CD4-positive, alpha-beta T cell treated with Interleukin-21 for 1 hour (primary cell): Measurements from ENCODE around the gene SMC4.
A peak's percentile ranks its signal among the peaks of the same experiment; 100 is the strongest.
"Not testable (repeated sequence)": the region's sequence is repeated elsewhere in the genome, so short reads cannot be mapped to it uniquely, and the experiment has no call there.

Source experiments
- DNase-seq: peaks from one replicate; pipeline ENCODE4 v3.0.0-alpha.2; 2020

Gene SMC4

DNA sequence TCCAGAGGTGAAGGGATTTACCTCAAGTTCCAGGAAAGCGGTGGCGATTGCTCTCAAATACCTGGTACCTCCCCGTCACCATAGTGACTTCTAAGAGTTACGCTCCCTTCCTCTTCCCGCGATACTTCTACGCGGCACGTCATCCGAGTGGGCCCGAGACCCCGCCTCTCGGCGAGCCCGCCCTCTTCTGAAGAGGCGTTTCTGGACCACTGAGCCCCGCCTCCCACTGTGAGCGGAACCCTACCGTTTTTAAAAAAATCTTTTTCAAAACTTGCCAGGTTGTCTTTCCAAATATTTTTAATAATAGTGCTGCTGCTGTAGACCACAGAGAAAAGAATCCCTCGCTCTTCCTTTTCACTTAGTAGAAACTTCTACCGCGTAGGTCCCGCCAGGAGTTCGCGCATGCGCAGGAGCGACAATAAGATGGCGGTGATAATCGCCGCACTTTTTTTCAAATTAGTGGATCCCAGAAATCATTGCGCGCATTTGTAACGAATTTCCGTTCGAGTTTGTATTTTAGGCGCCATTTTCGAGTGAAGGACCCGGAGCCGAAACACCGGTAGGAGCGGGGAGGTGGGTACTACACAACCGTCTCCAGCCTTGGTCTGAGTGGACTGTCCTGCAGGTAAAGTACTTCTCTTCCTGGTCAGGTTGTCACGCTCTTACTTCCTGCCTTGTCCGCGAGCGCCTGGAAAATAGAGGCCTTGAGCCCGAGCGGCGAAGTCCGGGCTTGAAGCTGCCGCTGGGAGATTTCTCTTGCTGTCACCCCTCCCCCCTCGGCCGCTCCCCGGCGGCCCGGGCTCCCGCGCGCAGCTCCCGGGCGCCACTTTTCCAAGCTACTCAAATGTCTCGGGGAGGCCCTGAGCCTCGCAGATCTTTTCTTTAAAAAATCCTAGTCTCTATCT is at the start of gene SMC4, which contains the start of gene IFT80:
TSS of gene SMC4 (plus strand) at position 526 of the 905 bp plus-strand sequence. CDS start 1,177 bp downstream, outside the sequence.
TSS of gene IFT80 (minus strand) at position 101 of the 905 bp plus-strand sequence. CDS start 14,625 bp downstream, outside the sequence.
- peak; percentile 97 for DNase-seq

- DNase-seq = no peak
Measured at GRCh38 chr3:160355826-160356225, 43.6 kb upstream of the SMC4 start.

DNA sequence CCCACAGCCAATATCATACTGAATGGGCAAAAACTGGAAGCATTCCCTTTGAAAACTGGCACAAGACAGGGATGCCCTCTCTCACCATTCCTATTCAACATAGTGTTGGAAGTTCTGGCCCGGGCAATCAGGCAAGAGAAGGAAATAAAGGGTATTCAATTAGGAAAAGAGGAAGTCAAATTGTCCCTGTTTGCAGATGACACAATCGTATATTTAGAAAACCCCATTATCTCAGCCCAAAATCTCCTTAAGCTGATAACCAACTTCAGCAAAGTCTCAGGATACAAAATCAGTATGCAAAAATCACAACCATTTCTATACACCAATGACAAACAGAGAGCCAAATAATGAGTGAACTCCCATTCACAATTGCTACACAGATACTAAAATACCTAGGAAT is 36.6 kb upstream of the SMC4 start:
- DNase-seq = not testable (repeated sequence)

GRCh38 chr3:160365869-160366522 is 33.5 kb upstream of the SMC4 start:
- DNase-seq = no peak

DNA sequence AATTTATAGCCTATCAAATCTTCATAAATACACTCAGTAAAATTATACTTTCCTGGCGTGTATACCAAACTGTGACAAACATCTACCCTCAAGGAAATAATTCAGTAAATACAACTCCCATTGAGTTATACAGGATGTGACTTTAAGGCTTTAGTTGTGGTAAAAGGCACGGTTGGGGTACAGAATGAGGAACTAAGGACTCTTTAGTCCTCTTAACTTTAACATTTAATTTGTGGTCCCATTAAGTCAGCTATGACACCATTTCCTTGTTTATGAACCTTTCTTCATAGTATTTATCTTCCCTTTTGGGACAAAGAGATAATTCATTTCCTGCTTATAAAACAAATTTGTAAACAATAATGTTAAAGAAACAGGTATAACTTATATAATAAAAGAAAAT is 30.6 kb upstream of the SMC4 start:
- DNase-seq = peak; percentile 7

DNA sequence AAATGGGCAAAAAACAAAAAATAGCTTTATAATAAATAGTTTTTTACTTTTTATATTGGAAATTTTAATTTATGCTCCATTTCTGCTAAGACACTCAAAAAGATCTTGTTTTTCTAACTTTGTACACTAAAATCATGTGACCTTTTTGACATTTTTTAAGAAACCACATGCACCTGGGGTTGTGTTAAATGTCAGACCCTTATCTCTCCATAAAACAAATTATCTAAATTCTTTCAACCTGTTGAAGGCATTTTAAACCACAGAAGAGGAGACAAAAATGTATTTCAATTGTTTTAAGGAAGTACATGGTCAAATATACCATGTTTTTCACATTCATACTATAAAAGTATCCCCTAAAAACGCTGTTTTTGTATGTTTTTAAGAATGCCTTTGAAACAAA is 29.7 kb upstream of the SMC4 start:
- no peak for DNase-seq

- DNase-seq = no peak
Measured at GRCh38 chr3:160370987-160371857, 28.2 kb upstream of the SMC4 start.

DNA sequence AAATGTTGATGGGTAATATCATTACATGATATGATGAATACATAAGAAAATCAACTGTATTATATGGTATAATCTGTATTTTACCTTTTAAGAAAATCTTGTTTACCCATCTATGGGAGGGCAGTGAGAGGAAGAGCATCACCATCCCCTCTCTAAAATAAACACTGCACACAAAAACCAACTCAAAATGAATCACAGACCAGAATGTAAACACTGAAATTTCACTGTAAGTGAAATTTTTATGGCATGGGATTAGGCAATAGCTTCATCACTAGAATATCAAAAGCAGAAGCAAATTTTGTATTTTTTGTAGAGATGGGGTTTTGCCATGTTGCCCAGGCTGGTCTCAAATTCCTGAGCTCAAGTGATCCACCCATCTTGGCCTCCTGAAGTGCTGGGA is 26.7 kb upstream of the SMC4 start:
- no peak for DNase-seq

- no peak for DNase-seq
Measured at GRCh38 chr3:160373655-160374054, 25.8 kb upstream of the SMC4 start.

GRCh38 chr3:160374472-160374871 is 25.0 kb upstream of the SMC4 start:
- no peak for DNase-seq

DNA sequence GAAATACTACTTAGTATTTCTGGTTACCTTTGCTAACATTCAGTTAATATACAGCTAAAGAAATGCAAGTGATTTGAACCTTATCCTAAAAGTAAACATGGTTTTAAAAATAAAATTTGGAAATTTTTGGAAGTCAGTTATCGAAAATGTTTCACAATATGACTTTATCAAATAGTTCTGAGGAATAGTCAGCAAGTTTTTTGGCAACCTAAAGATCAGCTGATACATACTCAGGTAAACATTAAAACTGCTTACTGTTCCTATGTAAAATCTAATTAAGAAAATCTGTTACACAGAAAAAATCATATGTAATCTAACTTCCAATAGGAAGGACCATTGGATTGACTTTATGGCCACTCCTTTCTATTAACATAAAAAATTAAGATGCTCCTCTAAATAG is 24.5 kb upstream of the SMC4 start:
- DNase-seq = no peak

GRCh38 chr3:160376681-160377080 is 22.8 kb upstream of the SMC4 start:
- DNase-seq = no peak

DNA sequence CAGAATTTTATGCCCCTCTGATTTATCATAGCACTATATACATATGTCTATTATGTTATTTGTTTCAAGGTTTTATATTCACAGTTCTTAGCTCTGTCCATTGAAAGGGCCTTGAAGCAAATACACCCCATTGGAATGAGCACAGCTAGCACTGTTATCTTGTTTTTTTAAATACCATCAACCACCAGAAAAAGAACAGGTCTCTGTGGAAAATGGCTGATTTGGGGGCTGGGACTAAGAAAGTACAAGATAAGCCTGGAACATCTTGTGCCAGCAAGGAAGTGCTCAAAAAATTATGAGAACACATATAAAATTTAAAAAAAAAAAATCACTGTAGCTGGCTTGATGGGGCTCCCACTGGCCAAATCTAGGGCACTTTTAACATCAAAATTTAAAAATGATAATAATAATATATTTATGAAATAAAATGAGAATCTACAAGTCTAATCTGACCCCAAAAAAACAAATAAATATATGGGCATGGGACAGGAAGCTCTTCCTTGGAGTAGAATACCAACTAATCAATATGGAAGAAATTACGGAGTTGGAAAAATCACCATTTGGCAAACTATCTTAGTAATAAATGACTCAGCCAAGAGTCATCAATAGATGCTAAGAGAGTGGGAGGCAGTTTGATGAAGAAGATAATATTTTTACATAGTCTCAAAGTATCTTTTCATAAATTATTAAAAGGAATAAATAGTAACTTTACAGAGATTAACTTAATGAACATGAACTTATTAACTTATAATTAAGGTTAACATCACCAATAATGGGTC is 20.9 kb upstream of the SMC4 start:
- no peak for DNase-seq

- no peak for DNase-seq
Measured at GRCh38 chr3:160379628-160380214, 19.7 kb upstream of the SMC4 start.

DNA sequence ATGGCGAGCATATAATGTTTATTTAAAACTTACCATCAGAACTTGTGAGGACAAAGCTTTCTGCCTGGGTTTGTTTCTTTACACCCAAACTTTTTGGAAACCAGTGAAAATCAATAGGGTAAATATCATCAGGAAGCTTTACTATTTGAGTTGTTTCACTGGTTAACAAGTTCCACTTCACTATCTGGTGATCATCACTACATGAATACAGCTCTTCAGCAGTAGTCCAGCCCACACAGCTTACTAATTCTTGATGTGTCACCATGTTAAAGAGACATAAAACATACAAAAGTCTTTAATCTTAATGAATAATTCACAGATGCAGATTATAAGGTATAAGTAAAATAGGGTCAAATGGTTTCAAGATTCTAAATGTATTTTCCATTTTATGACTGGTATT is 18.0 kb upstream of the SMC4 start:
- no peak for DNase-seq

- DNase-seq = no peak
Measured at GRCh38 chr3:160384639-160385318, 14.7 kb upstream of the SMC4 start.

GRCh38 chr3:160390565-160391138 is 8.8 kb upstream of the SMC4 start:
- no peak for DNase-seq

- no peak for DNase-seq
Measured at GRCh38 chr3:160392798-160393197, 6.7 kb upstream of the SMC4 start.

DNA sequence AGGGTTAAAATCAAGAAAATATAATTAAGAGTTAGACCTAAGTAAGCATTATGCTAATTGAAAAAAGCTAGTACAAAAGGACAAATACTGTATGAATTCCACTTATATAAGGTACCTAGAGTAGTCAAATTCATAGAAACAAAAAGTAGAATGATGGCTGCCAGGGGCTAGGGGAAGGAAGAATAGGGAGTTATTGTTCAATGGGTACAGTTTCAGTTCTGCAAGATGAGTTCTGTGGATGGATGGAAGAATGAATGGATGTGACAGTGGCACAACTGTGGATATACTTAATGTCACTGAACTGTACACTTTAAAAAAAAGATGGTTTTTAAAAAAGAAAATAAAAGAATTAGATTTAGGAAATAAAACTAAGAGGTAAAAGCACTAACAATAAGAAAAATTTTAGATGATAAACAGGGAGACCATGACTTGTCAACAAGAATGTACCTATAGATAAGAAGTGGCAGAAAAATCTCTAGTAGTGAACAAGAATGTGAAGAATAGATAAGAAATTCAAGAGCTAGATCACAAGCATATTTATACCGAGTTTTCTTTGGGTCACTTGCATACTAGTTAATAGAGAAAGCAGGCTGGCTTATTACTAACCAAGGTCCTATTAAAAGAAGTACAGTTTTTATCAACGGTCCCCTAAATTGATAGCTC is 6.0 kb upstream of the SMC4 start:
- DNase-seq = no peak

DNA sequence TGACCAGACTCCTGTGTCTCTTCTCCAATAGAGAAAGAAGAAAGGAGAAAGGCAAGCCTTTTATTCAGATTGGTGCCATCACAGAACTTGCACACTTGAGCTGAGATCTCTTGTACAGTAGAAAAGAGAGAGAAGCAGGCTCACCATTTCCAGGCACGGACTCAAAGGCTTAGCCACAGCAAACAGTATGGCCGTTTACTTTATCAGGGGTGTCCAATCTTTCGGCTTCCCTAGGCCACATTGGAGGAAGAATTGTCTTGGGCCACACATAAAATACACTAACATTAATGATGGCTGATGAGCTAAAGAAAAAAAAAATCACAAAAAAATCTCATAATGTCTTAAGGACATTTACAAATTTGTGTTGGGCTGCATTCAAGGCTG is 5.4 kb upstream of the SMC4 start:
- no peak for DNase-seq
